Neural cell (in vitro differentiated cells): ENCODE data around the gene SWAP70. TPM values are rescaled to one million over a fixed set of nuclear protein-coding genes. Genes with fewer than 3 reads are reported as not detected.
"Not testable (repeated sequence)": the region's sequence is repeated elsewhere in the genome, so short reads cannot be mapped to it uniquely, and the experiment has no call there.

Experiments
- H2AFZ ChIP-seq: fragments of 200-600, 300-800 bp; sonication (generic), shearing (Covaris generic); 2 replicates; pipeline ENCODE4 v1.6.0; 2014; ENCODE audit warnings: low read depth, mild to moderate bottlenecking, antibody characterized with exemption, low read length, moderate library complexity
- H3F3A ChIP-seq: fragments of 200-600 bp; shearing (Covaris generic); 2 replicates; pipeline ENCODE4 v1.6.1; 2016; ENCODE audit warnings: mild to moderate bottlenecking, moderate library complexity, mixed read lengths, antibody characterized with exemption, low read length; ENCODE audit not compliant: insufficient read depth, poor library complexity, severe bottlenecking
- H3K27ac ChIP-seq: fragments of 200-600, 300-800 bp; sonication (generic), shearing (Covaris generic); 2 replicates; pipeline ENCODE4 v1.5.1; 2014; ENCODE audit warnings: mild to moderate bottlenecking, low read length, moderate library complexity
- H3K27me3 ChIP-seq: fragments of 300-800, 200-600 bp; sonication (generic), shearing (Covaris generic); 2 replicates; pipeline ENCODE4 v1.6.0; 2014; ENCODE audit warnings: mild to moderate bottlenecking, low read depth, low read length, moderate library complexity; ENCODE audit not compliant: insufficient read depth
- H3K36me3 ChIP-seq: fragments of 300-800, 200-600 bp; sonication (generic), shearing (Covaris generic); 2 replicates; pipeline ENCODE4 v1.5.1; 2014; ENCODE audit warnings: mild to moderate bottlenecking, antibody characterized with exemption, low read length, moderate library complexity; ENCODE audit not compliant: insufficient read depth
- H3K4me2 ChIP-seq: fragments of 300-800, 200-600 bp; sonication (generic), shearing (Covaris generic); 2 replicates; pipeline ENCODE4 v1.6.0; 2014; ENCODE audit warnings: mild to moderate bottlenecking, low read length
- H3K4me3 ChIP-seq: fragments of 300-800, 200-600 bp; sonication (generic), shearing (Covaris generic); 2 replicates; pipeline ENCODE4 v1.5.1; 2014; ENCODE audit warnings: mild to moderate bottlenecking, low read length, moderate library complexity
- H3K79me2 ChIP-seq: fragments of 200-600 bp; shearing (Covaris generic); replicated peaks from 2 replicates; pipeline ENCODE4 v1.6.0; 2014; ENCODE audit warnings: mild to moderate bottlenecking, low read length, moderate library complexity; ENCODE audit not compliant: insufficient read depth
- H3K9ac ChIP-seq: fragments of 300-800, 200-600 bp; sonication (generic), shearing (Covaris generic); 2 replicates; pipeline ENCODE4 v1.6.1; 2016; ENCODE audit warnings: mild to moderate bottlenecking, low read length, mixed read lengths
- H3K9me2 ChIP-seq: fragments of 200-600 bp; shearing (Covaris generic); 2 replicates; pipeline ENCODE4 v1.6.1; 2016; ENCODE audit warnings: mild to moderate bottlenecking, low read length, mixed read lengths; ENCODE audit not compliant: insufficient read depth
- H3K9me3 ChIP-seq: fragments of 200-600, 300-800 bp; sonication (generic), shearing (Covaris generic); 2 replicates; pipeline ENCODE4 v1.6.1; 2016; ENCODE audit warnings: mild to moderate bottlenecking, mixed run types, low read length, moderate library complexity, mixed read lengths
- H4K20me1 ChIP-seq: fragments of 200-600 bp; shearing (Covaris generic); 2 replicates; pipeline ENCODE4 v1.6.1; 2016; ENCODE audit warnings: mild to moderate bottlenecking, mixed run types; ENCODE audit not compliant: insufficient read depth
- EP300 ChIP-seq: fragments of 450-650 bp; conservative IDR thresholded peaks from 2 replicates; pipeline ENCODE4 v1.6.1; 2014; ENCODE audit warnings: antibody characterized with exemption, mild to moderate bottlenecking, moderate library complexity; ENCODE audit not compliant: poor library complexity, severe bottlenecking
- EZH2 ChIP-seq: fragments of 200-600, 300-800 bp; shearing (Covaris generic), sonication (generic); IDR thresholded peaks from 2 replicates; pipeline ENCODE4 v1.6.1; 2014; ENCODE audit warnings: antibody characterized with exemption, low read length, borderline replicate concordance, mild to moderate bottlenecking; ENCODE audit not compliant: insufficient read depth, poor library complexity, severe bottlenecking
- MXI1 ChIP-seq: fragments of 450-650 bp; conservative IDR thresholded peaks from 2 replicates; pipeline ENCODE4 v1.6.1; 2014; ENCODE audit warnings: antibody characterized with exemption, mild to moderate bottlenecking; ENCODE audit not compliant: poor library complexity, severe bottlenecking
- POLR2AphosphoS5 ChIP-seq: IDR thresholded peaks from 2 replicates; pipeline ENCODE4 v1.6.1; 2012
- RAD21 ChIP-seq: fragments of 450-650 bp; conservative IDR thresholded peaks from 2 replicates; pipeline ENCODE4 v1.6.1; 2014; ENCODE audit warnings: antibody characterized with exemption, mild to moderate bottlenecking, moderate library complexity
- SMC3 ChIP-seq: fragments of 450-650 bp; conservative IDR thresholded peaks from 2 replicates; pipeline ENCODE4 v1.6.1; 2014; ENCODE audit warnings: antibody characterized with exemption, mild to moderate bottlenecking, moderate library complexity; ENCODE audit not compliant: poor library complexity
- TAF1 ChIP-seq: IDR thresholded peaks from 2 replicates; pipeline ENCODE4 v1.6.1; 2012; ENCODE audit warnings: low read depth
- polyA plus RNA-seq: library from polyadenylated mRNA; depleted of rRNA; stranded (reverse); fragments of >200 nt; gene quantifications from 2 replicates; pipeline ENCODE4 v1.2.3, GENCODE V29; 2014
- TF ChIP-seq, protein P1 (sequence below): IDR thresholded peaks from 2 replicates; pipeline ENCODE4 v1.6.1; 2012; ENCODE audit warnings: borderline replicate concordance
- TF ChIP-seq, protein P2 (sequence below): fragments of 450-650 bp; IDR thresholded peaks from 2 replicates; pipeline ENCODE4 v1.5.1; 2014; ENCODE audit warnings: antibody characterized with exemption, mild to moderate bottlenecking, moderate library complexity; ENCODE audit not compliant: poor library complexity, severe bottlenecking

Gene SWAP70
- polyA plus RNA-seq, 1 donor from 2014 or later: 1.4 TPM

DNA sequence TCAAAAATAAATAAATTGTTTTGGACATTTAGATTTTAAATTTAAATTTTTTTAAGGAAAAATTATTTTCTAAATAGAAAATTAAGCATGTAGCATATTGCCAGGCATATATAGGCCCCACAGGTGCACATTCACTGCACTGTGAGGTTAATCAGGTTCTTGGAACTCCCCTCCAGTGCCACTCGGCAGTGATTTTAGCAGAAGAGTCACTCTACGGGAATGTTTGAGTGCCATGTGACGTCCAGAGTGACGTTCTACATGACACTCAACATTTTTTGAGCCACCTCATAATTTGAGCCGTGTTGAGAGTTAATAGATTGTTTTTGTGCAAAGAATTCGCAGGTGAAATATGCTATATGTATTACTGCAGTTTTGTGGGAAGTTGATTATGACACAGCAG lies 77.4 kb downstream of the SWAP70 start:
- TF ChIP-seq, protein P1, sequence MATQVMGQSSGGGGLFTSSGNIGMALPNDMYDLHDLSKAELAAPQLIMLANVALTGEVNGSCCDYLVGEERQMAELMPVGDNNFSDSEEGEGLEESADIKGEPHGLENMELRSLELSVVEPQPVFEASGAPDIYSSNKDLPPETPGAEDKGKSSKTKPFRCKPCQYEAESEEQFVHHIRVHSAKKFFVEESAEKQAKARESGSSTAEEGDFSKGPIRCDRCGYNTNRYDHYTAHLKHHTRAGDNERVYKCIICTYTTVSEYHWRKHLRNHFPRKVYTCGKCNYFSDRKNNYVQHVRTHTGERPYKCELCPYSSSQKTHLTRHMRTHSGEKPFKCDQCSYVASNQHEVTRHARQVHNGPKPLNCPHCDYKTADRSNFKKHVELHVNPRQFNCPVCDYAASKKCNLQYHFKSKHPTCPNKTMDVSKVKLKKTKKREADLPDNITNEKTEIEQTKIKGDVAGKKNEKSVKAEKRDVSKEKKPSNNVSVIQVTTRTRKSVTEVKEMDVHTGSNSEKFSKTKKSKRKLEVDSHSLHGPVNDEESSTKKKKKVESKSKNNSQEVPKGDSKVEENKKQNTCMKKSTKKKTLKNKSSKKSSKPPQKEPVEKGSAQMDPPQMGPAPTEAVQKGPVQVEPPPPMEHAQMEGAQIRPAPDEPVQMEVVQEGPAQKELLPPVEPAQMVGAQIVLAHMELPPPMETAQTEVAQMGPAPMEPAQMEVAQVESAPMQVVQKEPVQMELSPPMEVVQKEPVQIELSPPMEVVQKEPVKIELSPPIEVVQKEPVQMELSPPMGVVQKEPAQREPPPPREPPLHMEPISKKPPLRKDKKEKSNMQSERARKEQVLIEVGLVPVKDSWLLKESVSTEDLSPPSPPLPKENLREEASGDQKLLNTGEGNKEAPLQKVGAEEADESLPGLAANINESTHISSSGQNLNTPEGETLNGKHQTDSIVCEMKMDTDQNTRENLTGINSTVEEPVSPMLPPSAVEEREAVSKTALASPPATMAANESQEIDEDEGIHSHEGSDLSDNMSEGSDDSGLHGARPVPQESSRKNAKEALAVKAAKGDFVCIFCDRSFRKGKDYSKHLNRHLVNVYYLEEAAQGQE: no peak
- TF ChIP-seq POLR2AphosphoS5 (no peak), EZH2 (no peak), EP300 (no peak), MXI1 (no peak), SMC3 (no peak), TAF1 (no peak), RAD21 (no peak)
- TF ChIP-seq, protein P2, sequence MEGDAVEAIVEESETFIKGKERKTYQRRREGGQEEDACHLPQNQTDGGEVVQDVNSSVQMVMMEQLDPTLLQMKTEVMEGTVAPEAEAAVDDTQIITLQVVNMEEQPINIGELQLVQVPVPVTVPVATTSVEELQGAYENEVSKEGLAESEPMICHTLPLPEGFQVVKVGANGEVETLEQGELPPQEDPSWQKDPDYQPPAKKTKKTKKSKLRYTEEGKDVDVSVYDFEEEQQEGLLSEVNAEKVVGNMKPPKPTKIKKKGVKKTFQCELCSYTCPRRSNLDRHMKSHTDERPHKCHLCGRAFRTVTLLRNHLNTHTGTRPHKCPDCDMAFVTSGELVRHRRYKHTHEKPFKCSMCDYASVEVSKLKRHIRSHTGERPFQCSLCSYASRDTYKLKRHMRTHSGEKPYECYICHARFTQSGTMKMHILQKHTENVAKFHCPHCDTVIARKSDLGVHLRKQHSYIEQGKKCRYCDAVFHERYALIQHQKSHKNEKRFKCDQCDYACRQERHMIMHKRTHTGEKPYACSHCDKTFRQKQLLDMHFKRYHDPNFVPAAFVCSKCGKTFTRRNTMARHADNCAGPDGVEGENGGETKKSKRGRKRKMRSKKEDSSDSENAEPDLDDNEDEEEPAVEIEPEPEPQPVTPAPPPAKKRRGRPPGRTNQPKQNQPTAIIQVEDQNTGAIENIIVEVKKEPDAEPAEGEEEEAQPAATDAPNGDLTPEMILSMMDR: no peak
- no peak overlapping the region for H3K4me3 ChIP-seq
- H3K79me2 ChIP-seq: no peaks in the 10 kb centered on the region
- H3F3A ChIP-seq: no peaks in the 10 kb centered on the region
- H3K9me3 ChIP-seq: no peaks in the 10 kb centered on the region
- no peak overlapping the region for H3K27ac ChIP-seq
- no peak overlapping the region for H3K9ac ChIP-seq
- H2AFZ ChIP-seq: no peak overlapping the region
- no peaks in the 10 kb centered on the region for H3K9me2 ChIP-seq
- H4K20me1 ChIP-seq: no peaks in the 10 kb centered on the region
- no peaks in the 10 kb centered on the region for H3K27me3 ChIP-seq
- H3K4me2 ChIP-seq: no peak overlapping the region
- no peaks in the 10 kb centered on the region for H3K36me3 ChIP-seq

DNA sequence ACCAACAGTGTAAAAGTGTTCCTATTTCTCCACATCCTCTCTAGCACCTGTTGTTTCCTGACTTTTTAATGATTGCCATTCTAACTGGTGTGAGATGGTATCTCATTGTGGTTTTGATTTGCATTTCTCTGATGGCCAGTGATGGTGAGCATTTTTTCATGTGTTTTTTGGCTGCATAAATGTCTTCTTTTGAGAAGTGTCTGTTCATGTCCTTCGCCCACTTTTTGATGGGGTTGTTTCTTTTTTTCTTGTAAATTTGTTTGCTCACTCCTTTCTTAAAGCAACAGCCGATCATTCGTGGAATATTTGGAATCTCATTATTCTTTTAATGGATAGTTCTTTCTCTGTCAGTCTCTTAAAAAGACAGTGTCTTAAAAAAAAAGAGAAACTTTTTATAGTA lies 79.6 kb downstream of the SWAP70 start:
- H3K9me2 ChIP-seq, H3K79me2 ChIP-seq, H3K27ac ChIP-seq, H3K9me3 ChIP-seq, H4K20me1 ChIP-seq, H2AFZ ChIP-seq, H3K4me2 ChIP-seq, H3K27me3 ChIP-seq, H3K4me3 ChIP-seq, H3F3A ChIP-seq, H3K36me3 ChIP-seq, H3K9ac ChIP-seq: not testable (repeated sequence)
